Upper lobe of left lung (tissue), 6 donors: ENCODE results near the gene ENDOD1. TPM values are rescaled to one million over a fixed set of nuclear protein-coding genes. Genes with fewer than 3 reads are reported as not detected.

Experiments
- ATAC-seq, 2 donors: fragments of 200-7000 bp; cut with Tn5 transposase; one replicate each; pipeline ENCODE4 v1.9.1; 2022; ENCODE audit warnings: mild to moderate bottlenecking in 2 of 2, moderate library complexity in 2 of 2; ENCODE audit not compliant: low FRiP score in 2 of 2
- DNase-seq, 2 donors: peaks; one replicate each; pipeline ENCODE4 v3.0.0-alpha.2; 2019 to 2020
- H3K27ac ChIP-seq, 4 donors: fragments of 200-600 bp; sonication (generic); one replicate each; pipeline ENCODE4 v1.5.1; 2016 to 2019
- H3K27me3 ChIP-seq, 4 donors: fragments of 200-600 bp; sonication (generic); one replicate each; pipeline ENCODE4 v1.5.1; 2017 to 2019
- H3K36me3 ChIP-seq, 4 donors: fragments of 200-600 bp; sonication (generic); one replicate each; pipeline ENCODE4 v1.5.1; 2016 to 2019
- H3K4me1 ChIP-seq, 4 donors: fragments of 200-600 bp; sonication (generic); one replicate each; pipeline ENCODE4 v1.5.1; 2018 to 2019
- H3K4me3 ChIP-seq, 4 donors: fragments of 200-600 bp; sonication (generic); one replicate each; pipeline ENCODE4 v1.5.1; 2017 to 2019; ENCODE audit warnings: mild to moderate bottlenecking in 2 of 4, moderate library complexity in 1 of 4
- H3K9me3 ChIP-seq, 4 donors: fragments of 200-600 bp; sonication (generic); one replicate each; pipeline ENCODE4 v1.5.1; 2018 to 2019
- CTCF ChIP-seq, 6 experiments: fragments of 450-650 bp in 4 of 6; fragments of 200-600 bp in 2 of 6; sonication (generic) in 2 of 6; IDR thresholded peaks; one replicate each; pipeline ENCODE4 v1.5.1; 2016 to 2019; ENCODE audit warnings: antibody characterized with exemption in 6 of 6
- EP300 ChIP-seq, 4 donors: sonication (generic); formaldehyde crosslinking; IDR thresholded peaks; one replicate each; pipeline ENCODE4 v1.5.1; 2017; ENCODE audit warnings: antibody characterized with exemption in 4 of 4, control low read depth in 2 of 4
- POLR2A ChIP-seq, 4 donors: fragments of 450-650 bp; IDR thresholded peaks; one replicate each; pipeline ENCODE4 v1.5.1; 2016 to 2017; ENCODE audit warnings: antibody characterized with exemption in 4 of 4, mild to moderate bottlenecking in 2 of 4
- POLR2AphosphoS5 ChIP-seq, 2 donors: sonication (generic); formaldehyde crosslinking; IDR thresholded peaks; one replicate each; pipeline ENCODE4 v1.5.1; 2017; ENCODE audit warnings: antibody characterized with exemption in 2 of 2
- WGBS, 2 donors: methylation state at CpG; one replicate each; pipeline ENCODE4 v1.1.5; 2017 to 2018; 5-methylcytosine and 5-hydroxymethylcytosine counted together
- total RNA-seq, 6 donors: library from RNA; depleted of rRNA in 4 of 6; stranded (reverse); fragments of >200 nt in 4 of 6; gene quantifications; one replicate each; pipeline versions ENCODE4 v1.1.0 to v1.2.1, GENCODE V29; 2016 to 2021
- donor health status: DM: no; HTN: no; CAD: no; lungs with moderate emphysema.
- donor health status: DM: no; HTN: yes; CAD: no; lungs with severe emphysema.

ENDOD1 gene
- total RNA-seq, 6 donors from 2014 or later, result 15.7 to 37.3 (median 27.1) TPM

- DNase-seq, result no peak
- Histone ChIP-seq H3K4me3 (no peak overlapping the region), H3K27ac (no peak overlapping the region), H3K36me3 (no peaks in the 10 kb centered on the region), H3K9me3 (no peaks in the 10 kb centered on the region), H3K4me1 (peaks cover 0 to 16% (median 5%) of the 10 kb centered on the region in 4 donors), H3K27me3 (no peaks in the 10 kb centered on the region)
- WGBS, 2 donors, result 89 to 93% methylated on average over 1 of the region's 1 CpG
- TF ChIP-seq CTCF (IDR thresholded peaks at IDR 0.05), result no peak
- no peak for ATAC-seq
These were observed 71.6 kb downstream of the ENDOD1 start for GRCh38 chr11:95161248-95161647.

DNA sequence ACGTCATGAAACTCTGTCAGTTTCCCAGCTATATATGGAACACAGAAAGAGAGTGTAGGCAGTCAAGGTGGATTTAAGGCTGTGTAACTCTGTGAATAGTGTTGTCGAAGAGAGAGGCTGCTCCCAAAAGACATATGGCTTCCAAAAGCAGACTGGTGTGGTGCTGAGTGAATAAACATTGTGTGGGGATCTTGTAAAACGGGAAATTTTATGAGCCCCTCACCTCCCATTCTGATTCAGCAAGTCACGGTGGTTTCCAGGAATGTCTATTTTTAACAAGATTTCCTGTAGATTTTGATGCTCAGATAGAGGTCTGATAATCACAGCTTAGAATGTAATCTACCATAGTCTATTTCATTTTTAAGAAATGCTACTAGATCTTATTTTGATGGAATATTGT is 73.5 kb downstream of the ENDOD1 start:
- 48 to 49% methylated on average over 4 of the region's 4 CpGs for WGBS, 2 donors
- Histone ChIP-seq H3K27ac (no peak overlapping the region), H3K36me3 (no peaks in the 10 kb centered on the region), H3K4me3 (no peak overlapping the region), H3K9me3 (no peaks in the 10 kb centered on the region), H3K27me3 (no peaks in the 10 kb centered on the region), H3K4me1 (peaks cover 0 to 7% (median under 1%) of the 10 kb centered on the region in 4 donors)
- no peak for DNase-seq
- no peak for ATAC-seq
- no peak for TF ChIP-seq POLR2AphosphoS5 (IDR thresholded peaks at IDR 0.05)
- TF ChIP-seq EP300 (IDR thresholded peaks at IDR 0.05), result no peak
- no peak for TF ChIP-seq POLR2A (IDR thresholded peaks at IDR 0.05)
- no peak for TF ChIP-seq CTCF (IDR thresholded peaks at IDR 0.05)

DNA sequence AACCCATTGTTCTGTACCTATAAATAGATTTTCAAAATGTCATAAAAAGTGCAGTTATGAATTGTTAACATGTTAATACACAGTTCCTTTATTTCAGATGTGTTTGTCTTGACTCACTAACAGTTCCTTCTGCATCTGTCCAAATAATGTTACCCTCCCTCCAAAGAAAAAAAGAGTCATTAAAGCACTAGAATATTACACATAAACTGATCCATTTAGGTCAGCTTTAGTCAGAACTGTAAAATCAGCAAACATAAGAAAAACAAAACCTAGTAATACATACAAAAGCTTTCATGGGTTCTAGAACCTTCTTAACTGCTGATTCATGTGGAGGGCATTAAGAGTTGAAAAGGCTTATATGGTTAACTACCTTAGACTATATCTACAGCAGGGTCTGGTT is 76.0 kb downstream of the ENDOD1 start:
- Histone ChIP-seq H3K4me1 (peaks cover 0 to 5% (median 0%) of the 10 kb centered on the region in 4 donors), H3K4me3 (no peak overlapping the region), H3K27me3 (no peaks in the 10 kb centered on the region), H3K27ac (no peak overlapping the region), H3K9me3 (no peaks in the 10 kb centered on the region), H3K36me3 (no peaks in the 10 kb centered on the region)
- ATAC-seq, result no peak
- DNase-seq, result no peak
- TF ChIP-seq POLR2A (IDR thresholded peaks at IDR 0.05) (no peak), POLR2AphosphoS5 (IDR thresholded peaks at IDR 0.05) (no peak), EP300 (IDR thresholded peaks at IDR 0.05) (no peak), CTCF (IDR thresholded peaks at IDR 0.05) (no peak)

DNA sequence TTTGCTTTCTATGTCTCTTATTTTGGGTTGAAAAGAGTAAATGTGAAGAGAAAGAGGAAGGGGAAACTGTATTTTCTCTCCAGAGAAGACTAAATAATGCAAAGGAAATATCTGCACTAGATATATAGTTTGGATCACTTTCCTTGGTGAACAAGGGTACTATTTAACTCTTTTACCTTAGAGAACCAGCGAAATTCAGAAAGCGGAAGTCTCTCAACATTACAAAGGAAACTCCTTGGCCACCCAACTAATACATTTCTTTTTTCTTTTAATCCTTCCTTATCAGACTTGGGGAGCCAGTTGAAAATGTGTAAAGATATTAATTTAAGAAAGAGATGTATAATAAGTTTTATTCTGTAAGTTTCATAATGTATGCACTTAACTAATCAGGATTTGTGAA is 77.1 kb downstream of the ENDOD1 start:
- no peak for DNase-seq
- Histone ChIP-seq H3K27me3 (no peaks in the 10 kb centered on the region), H3K4me1 (peaks cover 0 to 4% (median 0%) of the 10 kb centered on the region in 4 donors), H3K4me3 (no peak overlapping the region), H3K36me3 (no peaks in the 10 kb centered on the region), H3K27ac (no peak overlapping the region), H3K9me3 (no peaks in the 10 kb centered on the region)
- TF ChIP-seq POLR2A (IDR thresholded peaks at IDR 0.05) (no peak), CTCF (IDR thresholded peaks at IDR 0.05) (no peak), POLR2AphosphoS5 (IDR thresholded peaks at IDR 0.05) (no peak), EP300 (IDR thresholded peaks at IDR 0.05) (no peak)
- WGBS, 2 donors, result 83 to 87% methylated on average over 2 of the region's 2 CpGs
- no peak for ATAC-seq

- Histone ChIP-seq H3K36me3 (peaks cover 0 to 16% (median 5%) of the 10 kb centered on the region in 4 donors), H3K9me3 (no peaks in the 10 kb centered on the region), H3K4me3 (no peak overlapping the region), H3K4me1 (no peaks in the 10 kb centered on the region), H3K27me3 (no peaks in the 10 kb centered on the region), H3K27ac (no peak overlapping the region)
- TF ChIP-seq POLR2A (IDR thresholded peaks at IDR 0.05) (no peak), POLR2AphosphoS5 (IDR thresholded peaks at IDR 0.05) (no peak), CTCF (IDR thresholded peaks at IDR 0.05) (no peak), EP300 (IDR thresholded peaks at IDR 0.05) (no peak)
- whole genome bisulfite sequencing, 2 donors, result 96 to 97% methylated on average over 5 of the region's 5 CpGs
- ATAC-seq (no peak), DNase-seq (no peak)
These were observed 80.6 kb downstream of the ENDOD1 start for GRCh38 chr11:95170294-95170693.
